Fibroblast of mammary gland (primary cell): ENCODE measurements around the gene ACADSB.

Experiments used
- DNase-seq: peaks from one replicate; pipeline ENCODE4 v3.0.0-alpha.2; 2010; ENCODE audit warnings: low read depth
- H3K4me3 ChIP-seq: 2 replicates; pipeline ENCODE4 v1.5.1; 2011; ENCODE audit warnings: low read depth, mild to moderate bottlenecking, low read length, moderate library complexity; ENCODE audit not compliant: control insufficient read depth
- CTCF ChIP-seq: conservative IDR thresholded peaks from 2 replicates; pipeline ENCODE4 v1.5.1; 2011; ENCODE audit warnings: low read depth, low read length, inconsistent platforms; ENCODE audit not compliant: control insufficient read depth, insufficient read depth

The ACADSB gene

GRCh38 chr10:122980209-122981065 lies 28.4 kb upstream of the ACADSB start, which contains the start of gene PSTK:
TSS of gene PSTK (plus strand) at chr10:122980401. CDS start at chr10:122980480, 79 bp downstream.
- peak; percentile 82 for TF ChIP-seq CTCF
- DNase-seq = peak; percentile 91
- peak within 1 kb of the TSS; percentile 76 for H3K4me3 ChIP-seq

GRCh38 chr10:122981066-122981464 lies 27.7 kb upstream of the ACADSB start:
- peak; percentile 71 for TF ChIP-seq CTCF
- DNase-seq = peak; percentile 73
- peak overlapping the region; percentile 76 for H3K4me3 ChIP-seq

- H3K4me3 ChIP-seq = no peak overlapping the region
- no peak for DNase-seq
- no peak for TF ChIP-seq CTCF
Measured at GRCh38 chr10:122983898-122984297, 24.9 kb upstream of the ACADSB start.

- no peak overlapping the region for H3K4me3 ChIP-seq
- no peak for DNase-seq
- TF ChIP-seq CTCF = no peak
Measured at GRCh38 chr10:122984708-122985107, 24.1 kb upstream of the ACADSB start.

GRCh38 chr10:122986335-122986734 lies 22.5 kb upstream of the ACADSB start:
- H3K4me3 ChIP-seq = no peak overlapping the region
- peak; percentile 23 for DNase-seq
- TF ChIP-seq CTCF = no peak

GRCh38 chr10:122988501-122988900 lies 20.3 kb upstream of the ACADSB start:
- no peak for TF ChIP-seq CTCF
- H3K4me3 ChIP-seq = no peak overlapping the region
- peak; percentile 8 for DNase-seq
